HFFc6 (cell line): Measurements from ENCODE around the gene PCCA. TPM values are rescaled to one million over a fixed set of nuclear protein-coding genes. Genes with fewer than 3 reads are reported as not detected.
"Not testable (repeated sequence)": the region's sequence is repeated elsewhere in the genome, so short reads cannot be mapped to it uniquely, and the experiment has no call there.

Experiments
- DNase-seq: peaks from one replicate; pipeline ENCODE4 v3.0.0-alpha.2; 2018
- H3K27ac Mint-ChIP-seq: 2 replicates; pipeline ENCODE4 v1.8.0; 2020; ENCODE audit warnings: mild to moderate bottlenecking, mixed read lengths
- H3K27me3 Mint-ChIP-seq: 2 replicates; pipeline ENCODE4 v1.8.0; 2021; ENCODE audit warnings: mild to moderate bottlenecking, moderate library complexity, mixed read lengths; ENCODE audit not compliant: insufficient read depth
- H3K36me3 Mint-ChIP-seq: 2 replicates; pipeline ENCODE4 v1.8.0; 2021; ENCODE audit warnings: low read depth, mixed read lengths
- H3K4me1 Mint-ChIP-seq: 2 replicates; pipeline ENCODE4 v1.8.0; 2020; ENCODE audit warnings: low read depth, mixed read lengths
- H3K4me3 Mint-ChIP-seq: 2 replicates; pipeline ENCODE4 v1.8.0; 2020; ENCODE audit warnings: mild to moderate bottlenecking, moderate library complexity, mixed read lengths
- H3K9me3 Mint-ChIP-seq: 2 replicates; pipeline ENCODE4 v1.8.0; 2020; ENCODE audit warnings: mild to moderate bottlenecking, mixed read lengths
- total RNA-seq, 6 experiments: library from RNA; stranded (reverse); fragmentation: NEBNext Ultra II Directional; extraction: Animal tissue kit (Norgen Biotek cat#: 25700); gene quantifications; 2 replicates in 1 of 6; 3 replicates in 5 of 6; pipeline ENCODE4 v1.2.3, GENCODE V29; 2021
- TF ChIP-seq, protein P1 (sequence below): fragments of 200-600 bp; sonication (generic); IDR thresholded peaks from 2 replicates; pipeline ENCODE4 v1.5.0; 2021; ENCODE audit warnings: antibody characterized with exemption, mild to moderate bottlenecking

Gene PCCA
- total RNA-seq, 6 experiments from 2014 or later: 12.9 to 16.9 (median 14.7) TPM

DNA sequence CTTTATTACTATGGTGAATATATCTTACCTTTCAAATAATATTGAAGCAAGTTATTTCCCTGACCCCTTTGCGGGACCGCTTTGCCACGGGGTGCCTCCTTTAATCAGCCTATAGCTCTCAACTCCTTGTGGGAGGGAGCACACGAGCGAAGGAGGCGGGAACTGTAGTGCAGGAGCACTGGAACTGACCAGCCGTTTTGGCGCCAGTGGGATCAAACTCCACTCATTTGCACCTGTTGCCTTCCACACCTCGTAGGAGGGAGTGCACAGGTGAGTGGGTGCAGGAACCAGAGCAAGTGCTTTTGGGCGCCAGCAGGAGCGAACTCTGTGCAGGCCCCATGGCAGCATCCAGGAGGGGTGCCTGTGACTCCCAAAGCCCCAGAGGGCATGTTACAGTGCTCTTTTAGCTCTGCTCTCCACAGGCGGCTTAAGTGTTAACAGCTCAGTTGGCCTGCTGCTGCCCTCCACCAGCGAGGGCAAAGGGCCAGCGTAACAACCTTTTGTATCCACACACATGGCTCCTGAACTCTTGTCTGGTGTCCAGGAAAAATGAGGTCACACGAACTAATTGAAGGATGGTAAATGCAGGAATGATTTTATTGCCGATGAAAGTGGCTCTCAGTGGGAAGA, 292.8 kb downstream of the PCCA start:
- Mint-ChIP-seq H3K36me3 (peaks cover 42% of the 10 kb centered on the region), H3K27me3 (no peaks in the 10 kb centered on the region; the same call in 1 of the 2 replicates), H3K4me1 (peaks cover 20% of the 10 kb centered on the region), H3K27ac (no peak overlapping the region), H3K9me3 (peaks cover 21% of the 10 kb centered on the region), H3K4me3 (no peak overlapping the region)
- TF ChIP-seq, protein P1, sequence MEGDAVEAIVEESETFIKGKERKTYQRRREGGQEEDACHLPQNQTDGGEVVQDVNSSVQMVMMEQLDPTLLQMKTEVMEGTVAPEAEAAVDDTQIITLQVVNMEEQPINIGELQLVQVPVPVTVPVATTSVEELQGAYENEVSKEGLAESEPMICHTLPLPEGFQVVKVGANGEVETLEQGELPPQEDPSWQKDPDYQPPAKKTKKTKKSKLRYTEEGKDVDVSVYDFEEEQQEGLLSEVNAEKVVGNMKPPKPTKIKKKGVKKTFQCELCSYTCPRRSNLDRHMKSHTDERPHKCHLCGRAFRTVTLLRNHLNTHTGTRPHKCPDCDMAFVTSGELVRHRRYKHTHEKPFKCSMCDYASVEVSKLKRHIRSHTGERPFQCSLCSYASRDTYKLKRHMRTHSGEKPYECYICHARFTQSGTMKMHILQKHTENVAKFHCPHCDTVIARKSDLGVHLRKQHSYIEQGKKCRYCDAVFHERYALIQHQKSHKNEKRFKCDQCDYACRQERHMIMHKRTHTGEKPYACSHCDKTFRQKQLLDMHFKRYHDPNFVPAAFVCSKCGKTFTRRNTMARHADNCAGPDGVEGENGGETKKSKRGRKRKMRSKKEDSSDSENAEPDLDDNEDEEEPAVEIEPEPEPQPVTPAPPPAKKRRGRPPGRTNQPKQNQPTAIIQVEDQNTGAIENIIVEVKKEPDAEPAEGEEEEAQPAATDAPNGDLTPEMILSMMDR: no peak
- no peak for DNase-seq

DNA sequence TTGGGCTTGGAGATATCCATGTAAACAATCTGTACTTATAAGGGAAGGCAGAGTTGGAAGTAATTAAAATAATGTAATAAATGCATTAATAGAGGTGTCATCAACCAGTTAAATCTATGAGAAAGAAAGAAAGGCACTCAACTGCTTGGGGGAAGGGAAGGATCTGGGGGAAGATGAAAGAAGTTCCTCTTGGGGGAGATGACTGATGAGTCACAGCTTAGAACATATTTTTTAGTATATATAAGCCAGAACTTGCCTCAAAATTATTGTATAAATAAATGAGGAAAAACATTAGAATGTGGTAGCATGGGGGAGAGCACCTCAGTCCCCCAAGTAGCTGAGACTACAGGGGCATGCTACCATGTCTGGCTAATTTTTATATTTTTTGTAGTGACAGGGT, 293.9 kb downstream of the PCCA start:
- Mint-ChIP-seq H3K4me3 (peak overlapping the region; percentile 6; the same call in 1 of the 2 replicates), H3K36me3 (peaks cover 37% of the 10 kb centered on the region), H3K27me3 (no peaks in the 10 kb centered on the region; the same call in 1 of the 2 replicates), H3K4me1 (peaks cover 20% of the 10 kb centered on the region), H3K9me3 (peaks cover 14% of the 10 kb centered on the region), H3K27ac (no peak overlapping the region; the same call in 1 of the 2 replicates)
- TF ChIP-seq, protein P1: no peak
- no peak for DNase-seq

DNA sequence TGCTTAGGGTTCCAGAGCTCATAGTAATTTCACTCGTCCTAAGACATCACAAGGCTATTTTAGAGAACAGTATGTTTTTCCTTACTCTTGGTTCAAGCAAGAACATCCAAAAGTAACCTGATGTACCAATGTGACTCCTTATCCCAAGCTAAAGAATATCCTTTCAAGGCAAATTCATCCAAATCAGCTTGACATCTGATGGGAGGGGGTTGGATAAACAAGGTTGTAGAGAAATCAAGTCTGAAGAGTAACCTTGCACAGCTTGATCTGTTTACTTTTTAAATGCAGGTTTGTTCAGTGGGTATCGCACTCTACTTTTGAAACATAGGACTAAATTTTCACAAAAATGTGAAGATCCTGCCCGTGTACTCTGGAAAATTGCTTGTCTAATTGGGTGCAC, 298.5 kb downstream of the PCCA start:
- Mint-ChIP-seq H3K27me3 (no peaks in the 10 kb centered on the region; the same call in 1 of the 2 replicates), H3K4me3 (no peak overlapping the region), H3K4me1 (peaks cover 12% of the 10 kb centered on the region), H3K27ac (no peak overlapping the region), H3K36me3 (peaks cover 12% of the 10 kb centered on the region), H3K9me3 (no peaks in the 10 kb centered on the region)
- TF ChIP-seq, protein P1: no peak
- DNase-seq: no peak

DNA sequence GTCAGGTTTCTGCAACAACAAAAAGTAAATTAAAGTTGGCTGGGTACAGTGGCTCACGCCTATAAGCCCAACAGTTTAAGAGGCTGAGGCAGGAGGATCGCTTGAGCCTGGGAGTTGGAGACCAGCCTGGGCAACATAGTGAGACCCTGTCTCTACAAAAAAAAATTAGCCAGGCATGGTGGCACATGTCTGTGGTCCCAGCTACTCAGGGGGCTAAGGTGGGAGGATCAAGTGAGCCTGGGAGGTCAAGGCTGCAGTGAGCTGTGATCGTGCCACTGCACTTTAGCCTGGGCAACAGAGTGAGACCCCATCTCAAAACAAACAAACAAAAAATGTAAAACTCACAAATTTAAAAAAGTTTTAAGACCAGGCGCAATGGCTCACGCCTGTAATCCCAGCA, 299.3 kb downstream of the PCCA start:
- H3K36me3 Mint-ChIP-seq, H3K9me3 Mint-ChIP-seq, H3K27me3 Mint-ChIP-seq, H3K4me1 Mint-ChIP-seq, H3K27ac Mint-ChIP-seq, DNase-seq, H3K4me3 Mint-ChIP-seq: not testable (repeated sequence)

DNA sequence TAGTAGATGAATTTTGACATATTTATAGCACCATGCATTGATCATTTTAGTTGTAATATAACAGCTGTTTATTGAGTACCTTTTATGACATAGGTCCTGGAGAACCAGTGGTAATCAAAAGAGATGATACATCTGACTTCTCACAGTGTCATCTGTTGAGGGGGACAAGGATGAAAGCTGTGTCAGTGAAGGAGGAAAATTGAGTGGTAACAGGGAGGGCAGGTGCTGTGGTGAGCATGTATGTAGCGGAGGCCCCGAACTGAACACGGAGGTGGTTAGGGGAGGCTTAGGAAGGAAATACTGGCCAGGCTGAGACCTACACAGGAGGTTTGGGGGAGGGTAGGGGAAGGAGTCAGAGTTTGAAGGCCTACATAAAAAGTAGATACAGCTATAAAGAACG, 300.0 kb downstream of the PCCA start:
- Mint-ChIP-seq H3K27me3 (no peaks in the 10 kb centered on the region; the same call in 1 of the 2 replicates), H3K9me3 (no peaks in the 10 kb centered on the region), H3K4me1 (no peaks in the 10 kb centered on the region; the same call in 1 of the 2 replicates), H3K36me3 (peaks cover 10% of the 10 kb centered on the region), H3K4me3 (no peak overlapping the region), H3K27ac (no peak overlapping the region)
- TF ChIP-seq, protein P1: no peak
- DNase-seq: no peak

DNA sequence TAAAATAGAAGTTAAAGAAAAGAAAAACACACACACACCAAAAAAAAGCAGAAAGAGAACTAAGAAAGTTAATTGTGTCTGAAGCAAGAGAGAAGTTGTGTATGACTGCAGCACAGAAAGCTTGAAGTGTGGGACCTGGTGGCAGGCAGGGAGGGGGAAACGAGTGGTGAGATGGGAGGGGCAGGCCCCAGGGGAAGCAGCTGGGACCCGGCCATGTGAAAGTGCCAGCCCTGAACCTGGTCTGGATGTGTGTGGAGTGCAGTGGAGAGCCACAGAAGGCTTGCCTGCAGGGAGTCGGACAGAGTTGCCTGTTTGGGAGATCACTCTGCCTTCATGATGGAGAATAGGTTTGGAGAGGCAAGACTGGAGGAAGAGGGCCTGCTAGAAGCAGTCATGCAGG, 300.7 kb downstream of the PCCA start:
- Mint-ChIP-seq H3K4me3 (no peak overlapping the region), H3K27me3 (no peaks in the 10 kb centered on the region; the same call in 1 of the 2 replicates), H3K27ac (no peak overlapping the region), H3K36me3 (peaks cover 10% of the 10 kb centered on the region), H3K4me1 (no peaks in the 10 kb centered on the region; the same call in 1 of the 2 replicates), H3K9me3 (no peaks in the 10 kb centered on the region)
- TF ChIP-seq, protein P1: no peak
- no peak for DNase-seq
